Naive B cell (primary cell): ENCODE measurements around the gene TTLL5. TPM values are rescaled to one million over a fixed set of nuclear protein-coding genes. Genes with fewer than 3 reads are reported as not detected.
A peak's percentile ranks its signal among the peaks of the same experiment; 100 is the strongest.

ENCODE experiments used
- ATAC-seq, 2 donors: fragments of 150-1000 bp; cut with Tn5 transposase; 2 replicates each; pipeline ENCODE4 v1.10.0; 2021; ENCODE audit warnings: low read depth in 2 of 2, mild to moderate bottlenecking in 2 of 2, moderate library complexity in 2 of 2
- DNase-seq: peaks from one replicate; pipeline ENCODE4 v3.0.0; 2022
- H3K27ac Mint-ChIP-seq, 6 donors: one replicate each; pipeline ENCODE4 v1.8.0; 2020 to 2022; ENCODE audit warnings: mild to moderate bottlenecking in 6 of 6, mixed read lengths in 6 of 6, moderate library complexity in 5 of 6, inconsistent platforms in 2 of 6
- H3K27me3 Mint-ChIP-seq, 3 donors: one replicate each; pipeline ENCODE4 v1.8.0; 2021 to 2022; ENCODE audit warnings: mixed read lengths in 3 of 3, mild to moderate bottlenecking in 1 of 3
- H3K36me3 Mint-ChIP-seq, 2 donors: one replicate each; pipeline ENCODE4 v1.8.0; 2020 to 2022; ENCODE audit warnings: mixed read lengths in 2 of 2, inconsistent platforms in 1 of 2, mild to moderate bottlenecking in 1 of 2
- H3K4me1 Mint-ChIP-seq, 3 donors: one replicate each; pipeline ENCODE4 v1.8.0; 2020 to 2022; ENCODE audit warnings: mixed read lengths in 3 of 3, inconsistent platforms in 1 of 3, mild to moderate bottlenecking in 1 of 3, moderate library complexity in 1 of 3
- H3K4me3 Mint-ChIP-seq, 8 donors: one replicate each; pipeline ENCODE4 v1.8.0; 2020 to 2022; ENCODE audit warnings: mild to moderate bottlenecking in 8 of 8, mixed read lengths in 8 of 8, moderate library complexity in 8 of 8, inconsistent platforms in 2 of 8
- H3K9me3 Mint-ChIP-seq, 7 donors: one replicate each; pipeline ENCODE4 v1.8.0; 2020 to 2022; ENCODE audit warnings: mixed read lengths in 7 of 7, mild to moderate bottlenecking in 5 of 7, inconsistent platforms in 2 of 7, moderate library complexity in 1 of 7
- polyA plus RNA-seq, 6 donors: library from polyadenylated mRNA; unstranded; fragments of 300-500 nt; fragmentation: Illumina TruSeq; gene quantifications; one replicate each; pipeline ENCODE4 v1.2.3, GENCODE V29; 2021; ENCODE audit warnings: low read depth in 6 of 6

Gene TTLL5
- polyA plus RNA-seq, 6 donors from 2014 or later: 3.8 to 15.9 (median 9.1) TPM

DNA sequence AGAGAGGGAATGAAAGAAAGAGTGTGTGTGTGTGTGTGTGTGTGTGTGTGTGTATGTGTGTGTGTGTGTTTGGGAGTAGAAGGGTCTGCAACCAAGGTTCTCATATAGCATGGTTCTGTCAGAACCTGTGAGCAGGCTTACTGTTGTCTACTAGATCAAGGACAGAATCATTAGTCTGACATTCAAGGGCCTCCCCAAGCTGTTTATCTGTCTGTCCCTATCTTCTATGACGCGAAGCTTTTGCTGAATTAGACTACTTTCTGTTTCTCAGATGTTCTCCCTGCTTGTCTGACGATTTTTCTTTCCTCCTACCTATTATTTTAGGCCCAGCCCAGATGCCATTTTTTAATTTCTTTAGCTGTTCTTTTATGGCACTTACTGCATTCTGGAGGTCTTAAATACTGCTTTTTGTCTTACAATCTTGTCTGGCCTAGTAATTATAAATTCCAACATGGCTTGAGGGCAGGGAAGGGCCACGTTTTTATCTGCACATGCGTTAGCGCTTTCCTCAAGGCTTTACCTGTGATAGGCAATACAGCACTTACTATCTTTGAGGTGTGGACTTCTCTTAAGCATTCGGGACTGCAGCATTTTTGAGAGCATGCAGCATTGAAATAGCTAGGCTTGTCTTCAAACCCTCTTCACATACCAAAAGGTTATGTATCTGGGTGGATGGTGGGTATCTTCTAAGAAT lies 150.2 kb downstream of the TTLL5 start:
- Mint-ChIP-seq H3K27ac (no peak overlapping the region), H3K4me1 (no peaks in the 10 kb centered on the region), H3K4me3 (no peak overlapping the region), H3K9me3 (no peaks in the 10 kb centered on the region), H3K27me3 (no peaks in the 10 kb centered on the region), H3K36me3 (peaks cover 0 to 8% of the 10 kb centered on the region in 2 donors)
- DNase-seq (no peak), ATAC-seq (no peak)

DNA sequence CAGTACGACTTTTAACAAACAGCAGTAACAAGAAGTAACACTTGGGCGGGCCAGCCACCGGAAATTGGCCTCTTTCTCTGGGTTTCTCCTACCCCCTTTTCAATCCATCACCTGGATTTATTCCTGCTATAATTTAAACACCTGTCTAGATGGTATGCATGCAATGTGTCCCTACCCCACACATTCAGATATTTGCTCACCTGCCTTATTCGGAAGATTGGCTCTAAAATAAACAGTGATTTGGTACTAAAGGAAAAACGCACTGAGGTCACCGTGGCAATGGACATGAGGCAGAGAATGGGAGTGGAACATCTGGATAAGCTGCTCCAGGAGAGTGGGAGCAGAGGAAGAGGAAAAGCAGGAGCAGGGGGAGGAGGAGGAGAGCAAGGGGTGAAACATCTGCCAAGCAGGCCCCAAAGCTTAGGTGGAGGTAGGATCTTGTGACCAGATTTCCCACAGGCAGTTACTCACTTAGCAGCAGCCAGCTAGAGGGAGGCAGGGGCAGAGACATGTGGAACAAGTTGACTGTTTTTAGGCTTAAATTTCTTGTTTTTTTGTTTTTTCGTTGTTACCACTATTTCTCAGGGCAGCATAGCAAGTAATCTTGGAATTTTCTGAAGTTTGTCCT lies 150.9 kb downstream of the TTLL5 start:
- no peaks in the 10 kb centered on the region for H3K27me3 Mint-ChIP-seq
- H3K4me3 Mint-ChIP-seq: no peak overlapping the region
- DNase-seq (no peak), ATAC-seq (no peak)
- no peaks in the 10 kb centered on the region for H3K9me3 Mint-ChIP-seq
- H3K27ac Mint-ChIP-seq: peak overlapping the region in 1 of 6 donors; percentile 10
- H3K4me1 Mint-ChIP-seq: no peaks in the 10 kb centered on the region
- peaks cover 0 to 8% of the 10 kb centered on the region in 2 donors for H3K36me3 Mint-ChIP-seq

DNA sequence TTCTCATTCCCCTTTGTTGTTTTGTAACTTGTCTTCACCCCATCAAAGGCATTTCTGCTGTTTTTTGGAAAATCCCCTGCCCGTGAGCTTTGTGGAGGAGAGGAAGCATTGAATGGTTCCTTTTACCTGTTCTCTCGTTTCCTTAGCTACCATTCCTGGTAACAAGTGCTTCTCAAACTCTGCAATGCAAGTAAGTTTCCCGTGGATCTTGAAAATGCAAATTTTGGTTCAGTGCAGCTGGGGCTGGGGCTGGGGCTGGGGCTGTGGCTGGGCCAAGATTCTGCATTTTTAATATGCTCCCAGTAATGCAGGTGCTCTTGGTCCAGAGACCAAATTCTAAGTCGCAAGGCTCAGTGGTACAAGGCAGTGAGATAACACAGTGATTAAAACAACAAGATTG lies 151.6 kb downstream of the TTLL5 start:
- no peaks in the 10 kb centered on the region for H3K4me1 Mint-ChIP-seq
- DNase-seq: no peak
- H3K36me3 Mint-ChIP-seq: peaks cover 5 to 8% of the 10 kb centered on the region in 2 donors
- no peak overlapping the region for H3K4me3 Mint-ChIP-seq
- peak overlapping the region in 1 of 6 donors; percentile 46 for H3K27ac Mint-ChIP-seq
- H3K9me3 Mint-ChIP-seq: no peaks in the 10 kb centered on the region
- ATAC-seq: no peak
- H3K27me3 Mint-ChIP-seq: no peaks in the 10 kb centered on the region

DNA sequence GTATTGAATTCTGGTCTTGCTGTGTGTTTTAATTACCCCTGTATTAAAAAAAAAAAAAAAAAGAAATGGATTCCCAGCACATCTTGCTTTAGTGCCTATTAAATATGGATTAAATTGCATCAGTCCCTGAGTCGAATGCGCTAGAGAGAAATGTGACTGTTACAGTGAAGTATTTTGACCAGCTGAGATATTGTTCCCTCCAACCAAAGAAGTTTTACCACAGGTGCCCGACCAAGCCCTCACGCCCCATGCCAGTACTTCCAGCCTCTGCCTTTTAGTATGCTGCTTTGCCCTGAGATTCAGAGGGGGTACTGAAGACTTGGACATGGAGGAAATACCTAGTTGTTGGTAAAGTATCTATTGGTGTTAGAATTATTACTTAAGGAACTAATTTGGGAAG lies 159.7 kb downstream of the TTLL5 start:
- DNase-seq (no peak), ATAC-seq (no peak)
- Mint-ChIP-seq H3K4me1 (peaks cover 0 to 5% (median 0%) of the 10 kb centered on the region in 3 donors), H3K27ac (peak overlapping the region in 1 of 6 donors; percentile 45), H3K27me3 (no peaks in the 10 kb centered on the region), H3K36me3 (peaks cover 0 to 24% of the 10 kb centered on the region in 2 donors), H3K9me3 (no peaks in the 10 kb centered on the region), H3K4me3 (no peak overlapping the region)

DNA sequence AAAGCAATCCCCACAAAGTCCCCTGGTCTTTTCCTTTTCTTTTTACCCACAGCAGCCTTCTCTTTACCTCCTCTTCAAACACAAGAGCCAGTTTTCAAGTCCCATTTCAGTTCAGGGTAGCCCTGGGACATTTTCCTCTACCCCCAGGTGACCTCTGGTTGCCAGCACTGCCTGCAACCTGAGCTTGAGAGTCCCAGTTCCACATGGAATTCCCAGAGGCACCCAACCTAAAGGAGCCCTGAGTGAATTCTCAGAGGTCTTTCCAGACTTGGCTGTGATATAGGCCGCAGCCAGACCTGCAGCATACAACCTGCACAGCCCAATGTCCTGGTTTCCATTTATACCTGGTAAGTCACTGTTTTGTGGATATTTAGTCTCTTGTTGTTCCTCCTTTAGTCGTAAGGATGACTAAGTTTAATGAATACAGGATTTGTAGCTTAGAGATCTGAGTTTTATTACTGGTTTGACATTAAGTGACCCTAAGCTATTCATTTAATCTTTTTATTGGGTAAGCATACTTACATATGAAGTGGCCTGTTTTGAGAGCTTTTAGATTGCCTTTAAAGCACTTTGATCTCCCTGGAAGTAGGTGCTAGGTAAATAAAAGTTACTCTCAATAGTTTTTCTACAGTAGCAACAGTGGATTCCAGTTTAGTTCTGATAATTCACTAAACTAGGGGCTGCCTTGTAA lies 160.9 kb downstream of the TTLL5 start:
- peaks cover 0 to 5% (median 0%) of the 10 kb centered on the region in 3 donors for H3K4me1 Mint-ChIP-seq
- no peak overlapping the region for H3K27ac Mint-ChIP-seq
- ATAC-seq (no peak), DNase-seq (no peak)
- H3K27me3 Mint-ChIP-seq: no peaks in the 10 kb centered on the region
- no peak overlapping the region for H3K4me3 Mint-ChIP-seq
- H3K36me3 Mint-ChIP-seq: peaks cover 0 to 24% of the 10 kb centered on the region in 2 donors
- no peaks in the 10 kb centered on the region for H3K9me3 Mint-ChIP-seq

DNA sequence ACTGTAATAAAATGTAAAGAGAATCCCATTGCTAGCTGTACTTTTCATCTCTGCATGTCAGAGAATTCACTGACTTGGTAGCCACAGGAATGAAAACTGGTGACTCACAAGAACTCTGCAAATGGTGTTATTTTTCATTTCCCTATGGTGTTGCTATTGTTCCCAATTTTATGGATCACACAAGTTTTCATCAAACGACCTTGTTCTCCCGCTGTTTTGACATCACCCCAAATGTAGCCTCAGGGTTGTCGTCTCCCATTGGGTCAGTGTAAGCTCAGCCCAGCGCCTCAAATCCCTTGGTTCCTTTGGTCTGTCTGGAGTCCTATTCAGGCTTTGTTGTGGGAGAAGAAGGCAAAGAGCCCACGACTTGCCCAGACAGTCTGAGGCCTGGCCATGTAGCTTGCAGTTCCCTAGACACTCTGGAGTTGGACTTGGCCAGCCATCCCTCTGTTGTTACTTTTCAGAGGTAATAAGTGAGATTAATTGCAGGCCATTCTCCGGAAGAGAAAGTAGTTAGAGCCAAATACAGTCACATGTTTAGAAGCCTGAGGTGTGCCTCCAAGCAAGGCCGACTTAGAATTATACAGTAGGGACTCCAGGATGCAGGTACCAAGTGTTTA lies 161.6 kb downstream of the TTLL5 start:
- Mint-ChIP-seq H3K27me3 (no peaks in the 10 kb centered on the region), H3K36me3 (peaks cover 0 to 19% of the 10 kb centered on the region in 2 donors), H3K4me1 (peaks cover 0 to 5% (median 0%) of the 10 kb centered on the region in 3 donors), H3K9me3 (no peaks in the 10 kb centered on the region), H3K27ac (no peak overlapping the region), H3K4me3 (no peak overlapping the region)
- no peak for DNase-seq
- no peak for ATAC-seq

DNA sequence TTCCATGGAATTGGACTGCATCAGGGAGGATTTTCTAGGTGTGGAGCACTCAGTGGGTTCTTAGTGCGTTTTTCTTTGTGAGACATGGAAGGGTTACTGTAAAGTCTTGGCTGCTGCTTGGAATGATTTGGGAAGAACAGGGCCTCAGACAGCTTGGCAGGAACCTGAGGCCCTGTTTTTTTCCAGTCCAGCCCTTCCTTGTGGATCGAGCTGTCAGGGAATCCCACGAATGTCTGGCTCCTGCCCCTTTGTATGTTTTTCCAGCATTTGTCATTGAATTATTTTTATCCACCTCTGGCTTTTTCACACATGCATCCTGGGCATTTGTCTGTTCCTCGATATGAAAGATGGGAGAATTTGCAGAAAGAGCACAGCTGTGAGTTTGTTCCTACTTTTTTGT lies 162.3 kb downstream of the TTLL5 start:
- no peak for ATAC-seq
- Mint-ChIP-seq H3K9me3 (no peaks in the 10 kb centered on the region), H3K4me3 (no peak overlapping the region), H3K36me3 (peaks cover 0 to 19% of the 10 kb centered on the region in 2 donors), H3K27me3 (no peaks in the 10 kb centered on the region), H3K27ac (no peak overlapping the region), H3K4me1 (peaks cover 0 to 5% (median 0%) of the 10 kb centered on the region in 3 donors)
- no peak for DNase-seq

DNA sequence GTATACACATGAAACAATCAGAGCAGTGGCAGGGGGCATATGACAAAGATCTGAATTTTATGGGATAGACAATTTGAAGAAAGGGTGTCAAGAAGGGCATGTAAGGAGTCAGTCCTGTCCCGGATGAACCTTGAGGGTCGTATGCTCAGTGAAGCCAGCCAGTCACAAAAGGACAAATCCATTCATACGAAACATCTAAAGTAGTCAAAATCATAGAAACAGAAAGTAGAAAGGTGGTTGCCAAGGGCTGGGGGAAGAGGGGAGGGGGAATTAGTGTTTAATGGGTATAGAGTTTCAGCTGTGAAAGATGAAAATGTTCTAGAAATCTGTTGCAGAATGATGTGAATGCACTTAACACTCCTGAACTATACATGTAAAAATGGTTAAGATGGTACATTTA lies 163.3 kb downstream of the TTLL5 start:
- Mint-ChIP-seq H3K4me3 (no peak overlapping the region), H3K4me1 (peaks cover 0 to 5% (median 0%) of the 10 kb centered on the region in 3 donors), H3K27me3 (no peaks in the 10 kb centered on the region), H3K9me3 (no peaks in the 10 kb centered on the region), H3K27ac (no peak overlapping the region), H3K36me3 (peaks cover 0 to 19% of the 10 kb centered on the region in 2 donors)
- ATAC-seq (no peak), DNase-seq (no peak)

DNA sequence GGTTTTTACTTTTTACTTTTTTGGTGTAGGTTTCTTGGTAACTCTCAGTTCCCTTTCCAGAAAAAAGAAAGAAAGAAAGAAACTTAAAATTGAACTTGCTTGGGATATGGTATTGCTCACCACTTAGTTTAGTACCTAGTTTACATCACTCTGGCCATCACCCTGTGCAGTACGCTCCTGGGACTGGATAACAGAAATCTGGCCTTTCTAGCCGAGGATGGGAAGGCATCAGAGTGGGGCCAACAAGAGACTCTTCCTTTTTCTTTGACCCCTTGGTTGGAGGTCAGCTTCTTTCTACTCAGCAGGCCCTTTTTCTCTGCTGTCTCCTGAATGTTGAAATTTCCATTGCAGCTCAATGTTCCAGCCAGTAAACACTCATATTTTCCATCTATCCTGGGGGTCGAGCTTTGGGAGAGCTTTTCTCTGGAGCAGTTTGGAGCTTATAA lies 164.1 kb downstream of the TTLL5 start:
- Mint-ChIP-seq H3K36me3 (peaks cover 0 to 19% of the 10 kb centered on the region in 2 donors), H3K27me3 (no peaks in the 10 kb centered on the region), H3K4me1 (peaks cover 0 to 5% (median 0%) of the 10 kb centered on the region in 3 donors), H3K9me3 (no peaks in the 10 kb centered on the region), H3K4me3 (no peak overlapping the region), H3K27ac (no peak overlapping the region)
- DNase-seq (no peak), ATAC-seq (no peak)

DNA sequence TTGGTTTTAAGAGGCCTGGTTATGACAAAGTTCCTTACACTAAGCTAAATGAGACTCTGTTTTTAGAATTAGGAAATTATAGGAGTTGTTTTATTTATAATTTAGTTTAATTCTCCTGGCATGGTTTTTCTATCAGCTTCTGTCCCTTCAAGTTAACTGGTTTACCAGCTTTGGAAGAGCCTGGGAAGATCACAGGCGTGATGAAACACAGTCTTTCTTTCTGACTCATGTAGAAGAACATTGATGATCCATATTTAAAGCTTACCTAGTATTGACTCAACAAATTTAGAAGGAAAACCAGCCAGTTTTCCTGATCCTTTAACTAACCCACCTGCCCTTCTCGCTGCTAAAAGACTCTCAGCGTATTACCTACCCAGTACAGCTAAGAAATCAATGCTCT lies 165.6 kb downstream of the TTLL5 start:
- Mint-ChIP-seq H3K27ac (no peak overlapping the region), H3K9me3 (no peaks in the 10 kb centered on the region), H3K36me3 (peaks cover 0 to 10% of the 10 kb centered on the region in 2 donors), H3K4me1 (peaks cover 0 to 5% (median 0%) of the 10 kb centered on the region in 3 donors), H3K4me3 (no peak overlapping the region), H3K27me3 (no peaks in the 10 kb centered on the region)
- ATAC-seq (no peak), DNase-seq (no peak)

DNA sequence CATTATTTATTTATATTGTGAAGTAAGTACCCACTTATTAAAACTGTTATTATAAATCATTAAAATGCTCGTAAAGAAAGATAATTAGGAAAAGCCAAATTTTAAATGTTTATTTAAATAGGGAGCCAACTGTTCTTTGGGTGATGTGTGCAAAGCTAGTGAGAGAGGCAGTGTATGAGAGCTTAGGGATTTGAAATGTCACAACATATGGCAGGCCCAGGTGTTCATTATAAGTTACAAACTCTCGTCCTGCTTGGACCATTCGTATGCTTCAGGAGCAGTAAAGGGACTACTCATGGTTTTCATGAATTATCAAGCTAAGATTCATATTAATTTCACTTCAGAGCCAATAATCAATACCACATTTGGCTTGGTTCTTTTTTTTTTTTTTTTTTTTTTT lies 166.3 kb downstream of the TTLL5 start:
- H3K9me3 Mint-ChIP-seq: no peaks in the 10 kb centered on the region
- H3K27ac Mint-ChIP-seq: no peak overlapping the region
- peaks cover 0 to 8% of the 10 kb centered on the region in 2 donors for H3K36me3 Mint-ChIP-seq
- no peaks in the 10 kb centered on the region for H3K27me3 Mint-ChIP-seq
- no peak for ATAC-seq
- peaks cover 0 to 5% (median 0%) of the 10 kb centered on the region in 3 donors for H3K4me1 Mint-ChIP-seq
- H3K4me3 Mint-ChIP-seq: no peak overlapping the region
- no peak for DNase-seq

DNA sequence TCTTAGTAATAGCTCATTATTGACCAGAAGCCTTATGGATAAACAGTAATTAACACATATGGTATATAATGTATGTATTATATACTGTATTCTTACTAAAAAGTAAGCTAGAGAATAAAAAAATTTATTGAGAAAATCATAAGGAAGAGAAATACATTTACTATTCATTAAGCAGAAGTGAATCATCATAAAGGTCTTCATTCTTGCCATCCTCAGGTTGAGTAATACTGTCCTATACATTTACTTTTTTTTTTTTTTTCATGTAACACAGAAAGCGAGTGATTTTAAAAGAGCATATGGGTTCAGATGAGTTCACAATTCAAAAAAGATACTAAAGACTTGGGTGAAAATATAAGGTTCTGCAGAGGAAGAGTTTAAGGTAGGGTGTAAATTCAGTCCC lies 168.3 kb downstream of the TTLL5 start:
- H3K4me1 Mint-ChIP-seq: peaks cover 0 to 5% (median 0%) of the 10 kb centered on the region in 3 donors

DNA sequence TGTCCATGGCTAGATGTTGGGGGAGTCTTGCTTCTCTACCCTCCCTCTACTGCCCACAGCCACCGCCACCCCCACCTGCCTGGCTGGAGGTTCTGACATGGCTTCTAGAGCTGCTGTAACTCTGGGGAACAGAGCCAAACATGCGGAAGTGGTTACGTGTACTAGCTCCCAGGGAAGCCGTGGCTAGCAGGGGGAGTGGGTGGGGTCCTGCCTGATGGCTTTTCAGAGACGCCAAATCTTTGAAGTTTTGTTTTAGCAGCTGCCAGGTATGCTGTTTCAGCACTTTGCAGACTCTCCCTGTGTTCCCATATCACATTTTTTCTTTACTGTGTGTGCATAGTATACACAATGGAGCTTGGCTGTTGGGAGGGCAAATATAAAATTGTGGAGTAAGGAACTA lies 170.4 kb downstream of the TTLL5 start:
- Mint-ChIP-seq H3K27me3 (no peaks in the 10 kb centered on the region), H3K36me3 (peaks cover 7 to 8% of the 10 kb centered on the region in 2 donors), H3K27ac (no peak overlapping the region), H3K4me3 (no peak overlapping the region), H3K9me3 (no peaks in the 10 kb centered on the region), H3K4me1 (no peaks in the 10 kb centered on the region)
- ATAC-seq: no peak
- no peak for DNase-seq

More for the DNA sequence above, 168.3 kb downstream of the TTLL5 start:
- H3K27ac Mint-ChIP-seq: no peak overlapping the region
- DNase-seq: no peak
- no peak for ATAC-seq
- no peaks in the 10 kb centered on the region for H3K27me3 Mint-ChIP-seq
- H3K9me3 Mint-ChIP-seq: no peaks in the 10 kb centered on the region
- peaks cover 7 to 8% of the 10 kb centered on the region in 2 donors for H3K36me3 Mint-ChIP-seq
- H3K4me3 Mint-ChIP-seq: no peak overlapping the region
